H1 (cell line): Measurements from ENCODE around the gene PPP1R2. TPM values are rescaled to one million over a fixed set of nuclear protein-coding genes. Genes with fewer than 3 reads are reported as not detected.

Source experiments
- CTCF ChIA-PET: fragments of 300-600 bp; sonication (Branson Sonifier 250); formaldehyde crosslinking; loops from one replicate; lab custom pipeline; 2021; ENCODE audit not compliant: partially characterized antibody; lab: Charles Lee
- POLR2A ChIA-PET: fragments of 300-600 bp; sonication (Branson Sonifier 250); formaldehyde crosslinking; loops from one replicate; lab custom pipeline; 2021; ENCODE audit warnings: inconsistent platforms; ENCODE audit not compliant: partially characterized antibody; lab: Charles Lee
- DNase-seq, 2 experiments: peaks; one replicate each; pipeline versions ENCODE4 v3.0.0 to v3.0.0-alpha.2; 2010 to 2022; ENCODE audit warnings: low spot score in 2 of 2, low read depth in 1 of 2, mixed read lengths in 1 of 2
- FAIRE-seq: peaks from 2 replicates; lab custom pipeline; 2011; peaks lifted over from hg19 to GRCh38; lab: Jason Lieb, UNC
- H2AFZ ChIP-seq: 2 replicates; pipeline ENCODE4 v1.8.1; 2012; ENCODE audit warnings: low read length, inconsistent platforms
- H2AK5ac ChIP-seq: 2 replicates; pipeline ENCODE4 v1.6.1; 2013; ENCODE audit warnings: low read depth, low read length
- H2BK120ac ChIP-seq: replicated peaks from 2 replicates; pipeline ENCODE3; 2013; ENCODE audit warnings: low read depth, low read length, inconsistent platforms
- H2BK12ac ChIP-seq: 2 replicates; pipeline ENCODE4 v1.6.1; 2013; ENCODE audit warnings: low read depth, low read length
- H2BK15ac ChIP-seq: 2 replicates; pipeline ENCODE4 v1.6.1; 2013; ENCODE audit warnings: low read length
- H2BK20ac ChIP-seq: 2 replicates; pipeline ENCODE4 v1.6.1; 2013; ENCODE audit warnings: low read length
- H2BK5ac ChIP-seq: 2 replicates; pipeline ENCODE4 v1.6.1; 2013; ENCODE audit warnings: low read depth, low read length
- H3K14ac ChIP-seq: 2 replicates; pipeline ENCODE4 v1.6.1; 2013; ENCODE audit warnings: inconsistent platforms; ENCODE audit not compliant: insufficient read length
- H3K18ac ChIP-seq: 2 replicates; pipeline ENCODE4 v1.6.1; 2013; ENCODE audit warnings: low read length; ENCODE audit errors: extremely low read depth
- H3K23ac ChIP-seq: 2 replicates; pipeline ENCODE4 v1.6.1; 2013; ENCODE audit warnings: inconsistent platforms; ENCODE audit not compliant: insufficient read length
- H3K23me2 ChIP-seq: 2 replicates; pipeline ENCODE4 v1.6.1; 2013; ENCODE audit warnings: low read depth, low read length
- H3K27ac ChIP-seq: 2 replicates; pipeline ENCODE4 v1.6.1; 2011; ENCODE audit warnings: low read depth, low read length, inconsistent platforms
- H3K27me3 ChIP-seq, 4 experiments: replicated peaks in 1 of 4; 1 replicate in 1 of 4; 2 replicates in 3 of 4; pipeline versions ENCODE4 v1.6.1 to v1.8.1; 2011 to 2013; ENCODE audit warnings: low read length in 3 of 4, mild to moderate bottlenecking in 3 of 4, inconsistent platforms in 2 of 4, mixed read lengths in 2 of 4, moderate library complexity in 1 of 4; ENCODE audit not compliant: control insufficient read depth in 3 of 4, insufficient read depth in 3 of 4; ENCODE audit errors: extremely low read depth in 1 of 4
- H3K36me3 ChIP-seq, 4 experiments: 2 replicates each; pipeline versions ENCODE4 v1.6.1 to v1.8.1; 2011 to 2013; ENCODE audit warnings: mild to moderate bottlenecking in 4 of 4, low read length in 3 of 4, moderate library complexity in 2 of 4, control low read depth in 1 of 4, inconsistent platforms in 1 of 4; ENCODE audit not compliant: insufficient read depth in 4 of 4, control insufficient read depth in 2 of 4
- H3K4ac ChIP-seq: replicated peaks from 2 replicates; pipeline ENCODE3; 2013; ENCODE audit warnings: low read length, low read depth, mixed read lengths, inconsistent platforms; ENCODE audit not compliant: insufficient read length
- H3K4me1 ChIP-seq, 4 experiments: replicated peaks in 1 of 4; 1 replicate in 1 of 4; 2 replicates in 3 of 4; pipeline versions ENCODE4 v1.6.1 to v1.8.1; 2011 to 2013; ENCODE audit warnings: low read length in 3 of 4, inconsistent platforms in 2 of 4, mixed read lengths in 1 of 4; ENCODE audit not compliant: insufficient read depth in 4 of 4, control insufficient read depth in 3 of 4
- H3K4me2 ChIP-seq, 2 experiments: 2 replicates each; pipeline versions ENCODE4 v1.6.1 to v1.8.1; 2011 to 2013; ENCODE audit warnings: low read depth in 2 of 2, low read length in 2 of 2, control low read depth in 1 of 2, inconsistent platforms in 1 of 2, mild to moderate bottlenecking in 1 of 2; ENCODE audit not compliant: insufficient read depth in 1 of 2
- H3K4me3 ChIP-seq, 4 experiments: fragments of 200-600, 300-600 bp in 1 of 4; sonication (generic), shearing (Covaris generic), sonication (Bioruptor Twin) in 1 of 4; 2 replicates each; pipeline versions ENCODE4 v1.5.1 to v1.8.1; 2011 to 2016; ENCODE audit warnings: low read length in 4 of 4, low read depth in 3 of 4, control low read depth in 2 of 4, inconsistent platforms in 2 of 4, mild to moderate bottlenecking in 2 of 4, mixed read lengths in 1 of 4, moderate library complexity in 1 of 4; ENCODE audit not compliant: insufficient read depth in 2 of 4; ENCODE audit errors: extremely low read depth in 1 of 4
- H3K56ac ChIP-seq: replicated peaks from 2 replicates; pipeline ENCODE3; 2013; ENCODE audit warnings: low read depth, mild to moderate bottlenecking, mixed read lengths, low read length, inconsistent platforms; ENCODE audit not compliant: insufficient read length
- H3K79me1 ChIP-seq: 2 replicates; pipeline ENCODE4 v1.6.1; 2013; ENCODE audit warnings: low read depth, low read length, control low read depth
- H3K79me2 ChIP-seq, 2 experiments: 2 replicates each; pipeline versions ENCODE4 v1.6.1 to v1.8.1; 2012 to 2013; ENCODE audit warnings: low read length in 2 of 2, mild to moderate bottlenecking in 2 of 2, inconsistent platforms in 1 of 2; ENCODE audit not compliant: insufficient read depth in 2 of 2, control insufficient read depth in 1 of 2
- H3K9ac ChIP-seq, 4 experiments: replicated peaks in 1 of 4; 1 replicate in 1 of 4; 2 replicates in 3 of 4; pipeline versions ENCODE4 v1.6.1 to v1.8.1; 2011 to 2013; ENCODE audit warnings: low read depth in 3 of 4, low read length in 3 of 4, control low read depth in 2 of 4, mild to moderate bottlenecking in 2 of 4, moderate library complexity in 2 of 4, inconsistent platforms in 1 of 4; ENCODE audit errors: extremely low read depth in 1 of 4
- H3K9me3 ChIP-seq, 2 experiments: 2 replicates each; pipeline versions ENCODE4 v1.6.1 to v1.8.1; 2012 to 2013; ENCODE audit warnings: mild to moderate bottlenecking in 2 of 2, moderate library complexity in 2 of 2, control low read depth in 1 of 2, inconsistent platforms in 1 of 2, low read depth in 1 of 2, low read length in 1 of 2, mixed read lengths in 1 of 2; ENCODE audit not compliant: insufficient read depth in 2 of 2
- H4K20me1 ChIP-seq, 2 experiments: replicated peaks in 1 of 2; 2 replicates each; pipeline versions ENCODE3 to v1.8.1; 2011 to 2013; ENCODE audit warnings: inconsistent platforms in 2 of 2, low read length in 2 of 2, mild to moderate bottlenecking in 1 of 2; ENCODE audit not compliant: insufficient read depth in 2 of 2, control insufficient read depth in 1 of 2
- H4K5ac ChIP-seq: 2 replicates; pipeline ENCODE4 v1.6.1; 2013; ENCODE audit warnings: low read length, low read depth, mixed read lengths, inconsistent platforms; ENCODE audit not compliant: insufficient read length
- H4K8ac ChIP-seq: 2 replicates; pipeline ENCODE4 v1.8.0; 2013; ENCODE audit warnings: mild to moderate bottlenecking, moderate library complexity, low read length, inconsistent platforms; ENCODE audit not compliant: insufficient read depth; ENCODE audit errors: extremely low read depth
- H4K91ac ChIP-seq: replicated peaks from 2 replicates; pipeline ENCODE3; 2013; ENCODE audit warnings: low read length, mixed read lengths, inconsistent platforms; ENCODE audit not compliant: insufficient read length
- BCL11A ChIP-seq, 2 experiments: IDR thresholded peaks; one replicate each; pipeline ENCODE4 v1.6.1; 2011; ENCODE audit warnings: low read depth in 2 of 2, low read length in 2 of 2, mild to moderate bottlenecking in 2 of 2
- CREB1 ChIP-seq: IDR thresholded peaks from 2 replicates; pipeline ENCODE4 v1.6.1; 2012; ENCODE audit warnings: inconsistent platforms
- E2F6 ChIP-seq: IDR thresholded peaks from 2 replicates; pipeline ENCODE4 v1.6.1; 2012; ENCODE audit warnings: inconsistent platforms
- EGR1 ChIP-seq: IDR thresholded peaks from 2 replicates; pipeline ENCODE4 v1.6.1; 2011; ENCODE audit warnings: low read depth, low read length, borderline replicate concordance
- MAX ChIP-seq: IDR thresholded peaks from 2 replicates; pipeline ENCODE4 v1.6.1; 2012; ENCODE audit warnings: inconsistent platforms
- RAD21 ChIP-seq, 2 experiments: IDR thresholded peaks in 1 of 2; conservative IDR thresholded peaks in 1 of 2; 2 replicates each; pipeline ENCODE4 v1.6.1; 2011; ENCODE audit warnings: low read depth in 2 of 2, low read length in 2 of 2, improper control_type of control experiment in 1 of 2, inconsistent platforms in 1 of 2, mild to moderate bottlenecking in 1 of 2, moderate library complexity in 1 of 2
- RNF2 ChIP-seq: fragments of 200-900, 300-1000 bp; sonication (generic); IDR thresholded peaks from 2 replicates; pipeline ENCODE4 v1.7.1; 2016; ENCODE audit warnings: borderline replicate concordance, low read depth, mild to moderate bottlenecking, antibody characterized with exemption, low read length; ENCODE audit not compliant: poor library complexity, severe bottlenecking; ENCODE audit errors: missing control alignments
- RXRA ChIP-seq: IDR thresholded peaks from 2 replicates; pipeline ENCODE4 v1.6.1; 2011; ENCODE audit warnings: low read depth, mild to moderate bottlenecking, low read length, moderate library complexity; ENCODE audit not compliant: insufficient read depth
- SAP30 ChIP-seq: fragments of 300-600 bp; sonication (generic); IDR thresholded peaks from 2 replicates; pipeline ENCODE4 v1.7.1; 2012; ENCODE audit warnings: low read length, moderate library complexity, mild to moderate bottlenecking, inconsistent platforms; ENCODE audit not compliant: insufficient read depth, insufficient replicate concordance
- SP1 ChIP-seq: IDR thresholded peaks from 2 replicates; pipeline ENCODE4 v1.6.1; 2011; ENCODE audit warnings: low read depth, low read length
- SUZ12 ChIP-seq: fragments of 200-600 bp; sonication (generic); IDR thresholded peaks from 2 replicates; pipeline ENCODE4 v1.6.1; 2012; ENCODE audit warnings: mild to moderate bottlenecking, inconsistent platforms, low read length, moderate library complexity, mixed read lengths
- TEAD4 ChIP-seq: IDR thresholded peaks from 2 replicates; pipeline ENCODE4 v1.6.1; 2012; ENCODE audit warnings: low read depth, low read length, inconsistent platforms, mixed read lengths
- YY1 ChIP-seq: IDR thresholded peaks from 2 replicates; pipeline ENCODE4 v1.6.1; 2011; ENCODE audit warnings: low read depth, mild to moderate bottlenecking, low read length
- WGBS, 2 experiments: shearing (Covaris generic) in 1 of 2; methylation state at CpG; one replicate each; pipeline versions ENCODE4 v1.1.6 to v1.1.7; 2013 to 2015; ENCODE audit warnings: low lambda C conversion rate in 2 of 2, mixed read lengths in 2 of 2, inconsistent platforms in 1 of 2, low coverage in 1 of 2, missing lambda C conversion rate in 1 of 2; ENCODE audit not compliant: insufficient replicate concordance in 2 of 2, insufficient coverage in 1 of 2, insufficient read length in 1 of 2; ENCODE audit errors: extremely low coverage in 1 of 2, missing lambda C conversion rate in 1 of 2; 5-methylcytosine and 5-hydroxymethylcytosine counted together
- polyA plus RNA-seq, 7 experiments: library from polyadenylated mRNA; depleted of rRNA in 3 of 7; stranded (reverse) in 5 of 7; unstranded in 2 of 7; fragments of >200 nt in 5 of 7; fragments of 200-250 nt in 2 of 7; gene quantifications; 1 replicate in 5 of 7; 2 replicates in 1 of 7; 4 replicates in 1 of 7; pipeline versions ENCODE4 v1.2.1 to v1.2.3, GENCODE V29; 2011 to 2013; ENCODE audit warnings: missing spikeins in 2 of 7, mixed read lengths in 2 of 7
- total RNA-seq: library from RNA; stranded (reverse); fragmentation: NEBNext Ultra II Directional; extraction: Animal tissue kit (Norgen Biotek cat#: 25700); gene quantifications from 2 replicates; pipeline ENCODE4 v1.2.1, GENCODE V29; 2021

PPP1R2 gene
- total and polyA plus RNA-seq, 2 of the 8 experiments (the other 6 are each of a cell fraction or from before 2014, with no cell fraction given), result 14.0 to 26.5 TPM

- Histone ChIP-seq H3K4ac (no peak overlapping the region), H2BK12ac (no peak overlapping the region), H3K79me2 (no peaks in the 10 kb centered on the region), H2AK5ac (no peak overlapping the region), H4K8ac (no peak overlapping the region), H3K27ac (no peak overlapping the region), H2BK20ac (no peak overlapping the region), H3K14ac (no peak overlapping the region), H4K20me1 (no peaks in the 10 kb centered on the region), H3K4me3 (no peak overlapping the region), H4K91ac (no peak overlapping the region), H3K4me1 (peaks cover 0 to 3% (median under 1%) of the 10 kb centered on the region in 4 experiments; a peak in 1 of 7 replicates), H3K79me1 (no peaks in the 10 kb centered on the region), H3K36me3 (no peaks in the 10 kb centered on the region), H3K4me2 (no peak overlapping the region), H4K5ac (no peak overlapping the region), H3K27me3 (no peaks in the 10 kb centered on the region; a peak in 3 of 7 replicates), H2BK5ac (no peak overlapping the region), H3K23me2 (no peaks in the 10 kb centered on the region), H3K56ac (no peak overlapping the region), H3K9ac (no peak overlapping the region), H3K23ac (no peak overlapping the region), H3K18ac (no peak overlapping the region), H2BK15ac (no peak overlapping the region), H2BK120ac (no peak overlapping the region), H3K9me3 (no peaks in the 10 kb centered on the region), H2AFZ (no peak overlapping the region)
- WGBS, 2 experiments, result 40% methylated on average over 10 of the region's 10 CpGs; no CpG with 5 or more reads in 1 of the 2 experiments
- FAIRE-seq (peak; percentile 7), DNase-seq (no peak)
- POLR2A ChIA-PET, result no interaction called here
- CTCF ChIA-PET, result interaction anchor here (1.0 to 2.5 kb wide), 8 partner anchors 10 to 291 kb away, joined by 3 to 9 read pairs (median 4); partner anchors contain the start of genes APOD and XXYLT1
- TF ChIP-seq RXRA (no peak), YY1 (no peak), BCL11A (IDR thresholded peaks at IDR 0.05; ENCODE audit: low read depth in 2 of 2, low read length in 2 of 2) (no peak), SP1 (no peak), RAD21 (IDR thresholded peaks at IDR 0.05 in 1 of 2, conservative IDR thresholded peaks at IDR 0.05 in 1 of 2; ENCODE audit: low read depth in 2 of 2, low read length in 2 of 2) (peak; percentile 29 to 43; a peak in 2 of 4 replicates), E2F6 (peak; percentile 91), SUZ12 (no peak), CREB1 (no peak), MAX (peak; percentile 97), SAP30 (no peak), EGR1 (no peak), RNF2 (no peak), TEAD4 (no peak)
Observed at GRCh38 chr3:195556390-195556789, 13.3 kb upstream of the PPP1R2 start.
